ENCODE data around the gene CCDC146.
"Not testable (repeated sequence)": the region's sequence is repeated elsewhere in the genome, so short reads cannot be mapped to it uniquely, and the experiment has no call there.

CCDC146 gene

DNA sequence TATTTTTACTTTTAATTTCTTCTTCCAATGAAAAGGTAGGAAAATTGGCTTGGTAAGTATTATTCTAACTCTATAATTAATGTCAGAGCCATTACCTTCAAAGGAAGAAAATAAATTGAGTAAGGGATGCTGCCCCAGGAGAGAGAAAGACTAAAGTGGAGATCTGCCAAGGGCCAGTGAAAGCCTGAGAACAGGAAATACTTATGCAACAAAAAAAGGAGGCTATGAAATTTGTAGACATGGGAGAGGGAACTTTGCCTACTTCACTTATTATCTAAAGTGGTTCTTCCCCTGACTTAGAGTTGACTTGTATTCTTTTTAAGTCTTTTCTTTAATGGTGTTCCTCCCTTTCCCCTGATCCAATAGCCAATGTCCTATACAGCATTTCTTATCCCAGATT, 29.8 kb downstream of the CCDC146 start:
- DNase-seq, result not testable (repeated sequence)

DNA sequence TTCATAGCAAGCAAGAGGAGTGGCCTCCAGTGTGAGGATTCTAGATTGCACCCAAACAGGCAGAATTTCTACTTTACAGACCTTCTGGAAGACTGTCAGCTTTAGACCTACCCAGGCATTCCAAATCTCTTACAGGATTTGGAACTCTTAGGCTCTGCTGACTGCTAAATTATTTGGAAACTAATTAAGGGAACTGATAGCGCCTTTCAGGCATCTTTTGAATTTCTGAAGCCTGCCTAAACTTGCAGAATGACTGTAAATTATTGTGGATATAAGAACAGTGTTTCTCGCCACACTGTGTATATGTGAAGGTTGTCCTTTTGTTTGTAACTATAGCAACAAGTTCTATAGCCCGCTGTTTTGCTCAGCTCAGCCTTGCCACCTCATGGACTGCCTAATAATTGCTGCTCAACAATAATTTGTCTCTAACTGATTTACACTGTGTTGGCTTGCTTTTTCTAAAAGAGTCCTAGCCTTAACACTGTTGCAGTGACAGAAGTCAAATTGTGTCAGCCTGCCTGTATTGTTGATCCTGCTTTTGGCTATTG, 32.6 kb downstream of the CCDC146 start:
- DNase-seq, result not testable (repeated sequence)

DNA sequence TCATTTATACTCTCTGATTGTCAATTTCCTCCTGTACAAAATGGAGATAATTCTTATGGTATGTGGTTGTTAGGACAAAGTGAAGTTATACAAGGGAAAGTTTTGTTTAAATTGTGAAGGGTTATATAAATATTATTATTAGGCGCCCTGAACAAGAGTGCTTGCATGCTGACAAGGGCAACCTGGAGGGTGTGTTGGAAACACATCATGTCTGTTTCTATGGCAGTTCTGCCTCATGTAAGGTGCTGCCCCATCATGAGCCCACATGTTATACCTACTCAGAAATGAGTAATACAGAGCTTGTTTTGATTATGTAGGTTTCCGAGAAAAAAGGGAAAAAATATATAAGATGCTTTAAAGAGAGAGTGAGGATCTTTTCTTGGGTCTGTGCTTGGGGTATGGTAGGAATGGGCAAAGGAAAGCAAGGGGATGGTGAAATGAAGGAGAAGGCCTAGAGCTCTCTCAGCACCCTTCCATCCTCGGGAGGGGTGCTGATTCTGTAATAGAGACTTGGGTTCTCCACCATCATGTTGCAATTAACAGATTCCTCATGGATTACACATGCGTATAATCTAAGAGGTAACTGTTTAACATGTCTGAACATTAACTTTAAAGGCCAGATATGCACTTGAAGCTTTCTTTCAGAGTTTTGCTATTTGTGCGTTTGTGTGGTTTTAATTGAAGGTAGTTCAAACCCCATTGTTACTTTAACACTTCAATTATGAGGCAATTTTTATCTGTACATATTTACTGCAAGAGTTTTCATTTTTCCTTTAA, 33.4 kb downstream of the CCDC146 start:
- not testable (repeated sequence) for DNase-seq

DNA sequence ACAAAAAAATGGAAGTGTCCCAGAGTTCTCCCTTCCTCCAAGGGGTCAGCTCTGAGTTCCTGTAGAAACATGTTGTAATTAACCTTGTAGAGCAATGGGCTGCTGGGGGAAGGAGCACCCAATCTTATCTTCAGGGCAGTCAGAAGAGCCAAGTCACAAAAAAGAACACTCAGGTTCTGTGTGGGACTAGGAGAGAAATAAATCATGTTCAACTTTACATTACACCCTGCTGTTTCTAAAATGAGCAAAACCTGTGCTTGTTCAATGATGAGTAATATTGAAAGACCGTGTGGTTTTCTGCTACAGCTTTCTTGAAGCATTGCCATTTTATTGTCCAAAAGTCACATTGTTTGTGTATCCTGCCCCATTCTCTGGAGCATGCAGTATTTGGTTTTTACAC, 34.6 kb downstream of the CCDC146 start:
- DNase-seq, result not testable (repeated sequence)

DNA sequence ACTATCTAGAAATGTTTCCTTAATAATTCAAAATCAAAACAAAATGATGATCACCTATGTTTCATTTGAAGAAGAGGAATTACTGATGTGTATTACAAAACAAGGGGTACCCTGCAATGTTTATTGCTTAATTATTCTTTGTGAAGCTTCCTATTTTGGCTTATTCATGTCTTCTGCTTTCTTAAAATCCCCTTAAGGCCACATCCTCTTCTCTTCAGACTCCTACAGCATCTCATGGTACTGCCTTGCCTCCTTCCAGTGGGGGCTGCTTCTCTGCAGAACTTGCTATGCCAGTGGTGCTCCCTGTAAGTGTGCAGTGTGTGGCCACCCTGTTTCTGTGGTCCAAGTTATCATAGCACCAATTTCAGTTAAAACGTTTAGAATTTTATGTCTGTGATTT, 35.0 kb downstream of the CCDC146 start:
- DNase-seq, result no peak

DNA sequence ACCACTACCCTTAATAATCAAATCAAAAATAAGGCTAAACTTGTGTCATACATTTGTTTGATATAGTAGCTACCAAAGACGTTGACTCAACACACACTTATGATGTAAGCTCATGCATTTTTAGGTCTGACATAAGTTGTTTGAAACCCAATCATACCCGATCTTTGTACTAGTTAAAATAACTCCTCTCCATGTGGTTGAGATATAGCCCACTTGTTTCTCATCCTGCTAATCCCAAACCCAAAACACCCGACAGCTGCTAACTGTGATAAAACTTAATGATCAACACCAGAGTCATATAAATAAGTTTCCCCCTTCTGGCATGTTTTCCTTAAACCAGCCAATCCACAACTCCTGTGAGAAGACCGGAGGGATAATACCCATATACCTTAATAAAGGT, 48.7 kb downstream of the CCDC146 start:
- DNase-seq, result not testable (repeated sequence)

DNA sequence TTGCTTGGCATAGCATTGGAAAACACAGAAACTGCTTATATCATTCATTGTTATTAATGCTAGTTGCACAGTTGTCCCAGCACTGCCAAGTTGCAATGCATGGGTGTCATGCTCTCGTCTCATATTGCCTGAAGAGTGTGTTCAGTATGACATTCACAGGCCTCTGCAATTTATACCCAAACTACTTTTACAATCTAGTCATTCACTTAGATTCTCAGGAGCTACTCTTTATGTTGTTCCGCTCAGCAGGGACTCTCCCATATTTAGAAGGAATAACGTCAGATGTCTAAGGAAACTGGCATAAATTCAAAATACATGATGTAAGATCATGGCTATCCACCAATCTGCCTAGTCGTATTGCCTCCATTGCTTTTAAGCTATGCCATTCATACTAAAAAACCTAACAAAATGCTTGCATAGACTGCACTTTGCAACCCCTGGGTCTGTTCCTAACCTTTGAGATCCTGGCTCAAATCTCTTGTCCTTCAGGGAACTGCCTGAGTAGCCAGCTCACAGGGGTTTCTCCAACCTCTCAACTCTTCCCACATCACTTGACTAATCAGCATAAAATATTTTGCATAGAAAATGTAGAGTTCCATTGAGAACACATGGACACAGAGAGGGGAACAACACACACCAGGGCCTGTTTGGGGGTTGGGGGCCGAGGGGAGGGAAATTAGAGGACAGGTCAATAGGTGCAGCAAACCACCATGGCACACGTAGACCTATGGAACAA, 50.2 kb downstream of the CCDC146 start:
- not testable (repeated sequence) for DNase-seq

DNA sequence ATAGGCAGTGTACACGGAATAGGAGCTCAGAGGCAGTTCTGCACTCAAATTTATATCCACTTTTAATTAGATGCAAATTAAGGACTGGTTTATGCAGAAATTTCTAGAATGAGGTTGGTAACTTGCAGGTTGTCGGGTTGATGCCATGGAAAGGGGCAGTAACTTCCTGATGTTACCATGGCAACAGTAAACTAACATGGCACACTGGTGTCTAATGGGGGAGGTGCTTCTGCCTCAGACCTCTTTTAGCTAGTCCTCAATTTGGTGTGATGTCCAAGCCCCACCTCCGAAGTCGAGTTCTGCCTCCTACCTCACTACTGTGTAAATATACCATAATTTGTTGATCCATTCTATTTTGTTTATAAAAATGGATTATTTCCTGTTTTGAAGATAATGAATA, 52.0 kb downstream of the CCDC146 start:
- not testable (repeated sequence) for DNase-seq

DNA sequence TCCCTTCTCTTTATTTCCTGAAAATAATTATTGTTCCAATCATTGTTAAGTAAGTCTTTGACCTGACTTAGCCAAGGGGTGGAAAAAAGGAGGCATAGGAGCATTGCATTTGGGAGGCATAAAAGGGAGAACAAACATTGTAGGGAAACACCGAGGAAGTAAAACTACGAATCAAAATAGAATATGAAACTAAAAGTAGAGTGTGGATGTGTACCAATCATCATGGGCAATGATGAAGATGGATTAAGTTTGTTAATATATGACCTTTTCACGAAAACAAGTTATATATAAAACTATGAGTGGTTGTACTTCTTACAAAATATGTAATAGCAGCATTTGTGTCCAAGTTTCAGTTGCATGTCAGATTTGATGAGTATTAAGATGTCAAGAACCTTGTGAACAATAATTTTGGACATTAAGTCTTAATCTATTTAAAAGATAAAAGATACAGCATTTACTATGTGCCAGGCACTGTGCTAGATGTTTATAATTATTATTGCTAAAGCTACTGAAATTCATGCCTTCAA, 52.9 kb downstream of the CCDC146 start:
- DNase-seq, result not testable (repeated sequence)

DNA sequence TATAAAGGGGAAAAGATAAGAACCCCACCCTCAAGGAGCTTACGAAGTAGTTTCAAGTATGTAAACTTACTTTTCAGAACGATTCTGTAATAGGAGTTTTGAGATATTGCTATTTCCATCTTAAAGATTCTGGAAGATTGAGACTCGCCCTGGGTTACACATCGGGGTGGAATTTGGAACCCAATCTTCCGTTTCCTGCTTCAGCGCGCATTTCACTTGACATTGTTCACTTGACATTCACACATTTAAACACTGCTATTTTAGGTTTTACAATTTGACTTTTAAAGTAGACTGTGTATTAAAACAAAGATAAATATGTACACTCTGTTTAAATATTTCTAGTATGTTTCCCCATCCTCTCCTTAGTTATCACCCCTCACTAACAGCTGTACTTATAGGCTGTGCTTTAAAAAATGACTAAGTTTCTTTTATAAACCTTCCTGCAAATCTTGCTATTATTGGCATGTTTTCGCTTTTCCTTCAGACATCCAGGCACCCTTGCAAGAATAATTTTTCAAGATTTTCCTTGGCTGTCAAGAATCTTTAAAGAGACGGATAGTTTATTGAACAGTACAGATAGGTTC, 55.0 kb downstream of the CCDC146 start:
- not testable (repeated sequence) for DNase-seq

DNA sequence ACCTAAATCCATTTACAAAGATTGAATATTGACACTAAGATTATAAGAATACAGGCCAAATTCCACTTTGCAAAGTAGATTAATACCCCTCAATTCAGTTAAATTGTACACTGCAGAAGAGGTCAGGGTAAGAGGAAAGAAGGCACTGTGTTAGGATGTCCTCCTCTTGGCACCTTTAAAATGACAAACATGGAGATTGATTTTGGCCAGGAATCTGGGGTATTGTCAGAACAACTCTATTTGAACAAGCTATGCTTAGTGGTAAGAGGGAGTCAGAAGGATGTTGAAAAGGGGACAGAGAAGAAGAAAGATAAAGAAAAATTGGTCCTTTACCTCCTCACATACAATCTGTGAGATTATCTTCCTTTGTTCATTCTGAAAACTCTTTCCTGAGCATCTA, 55.6 kb downstream of the CCDC146 start:
- DNase-seq, result not testable (repeated sequence)

DNA sequence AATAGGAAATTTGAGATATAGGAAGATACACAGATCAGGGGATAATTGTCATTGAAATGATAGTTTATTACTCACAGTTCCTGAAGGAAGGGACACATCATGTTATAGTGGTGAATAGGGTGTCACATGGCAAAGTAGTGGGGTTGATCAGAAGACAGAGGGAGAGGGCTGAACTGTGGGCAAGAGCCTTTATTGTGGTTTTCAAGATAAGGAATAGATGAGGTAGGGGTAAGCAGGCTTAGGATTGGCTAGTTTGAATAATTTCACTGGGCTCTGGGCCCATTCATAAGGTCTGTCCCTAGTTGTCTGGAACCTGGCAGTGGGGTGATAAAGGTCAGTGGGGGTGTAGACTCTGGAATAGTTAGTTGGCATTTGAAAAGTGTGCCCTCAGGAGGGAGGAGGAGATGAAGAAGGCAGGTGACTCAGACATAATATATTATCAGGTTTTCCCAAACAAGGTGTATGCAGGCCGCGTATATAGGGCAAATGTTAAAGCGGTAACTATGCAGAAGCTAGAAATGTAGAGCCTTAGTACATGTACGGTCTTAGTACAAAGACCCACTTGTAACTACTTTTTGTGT, 58.7 kb downstream of the CCDC146 start:
- no peak for DNase-seq

DNA sequence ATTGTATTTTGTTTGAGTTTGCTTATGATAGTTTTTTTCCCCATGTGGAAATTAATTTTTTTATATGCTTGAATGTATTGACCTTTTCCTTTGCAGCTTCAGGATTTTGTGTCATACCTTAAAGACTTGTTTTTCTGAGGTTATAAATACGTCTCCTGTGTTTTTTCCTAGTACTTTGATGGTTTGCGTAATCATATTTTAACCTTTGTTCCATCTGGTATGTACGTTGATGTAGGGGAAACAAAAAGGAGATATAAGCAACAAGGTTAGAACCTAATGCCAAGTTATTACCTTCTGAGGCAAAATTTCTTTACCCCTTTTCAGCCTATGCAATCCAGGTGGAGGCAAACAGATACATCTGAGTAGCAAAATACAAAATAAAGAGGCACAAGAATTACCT, 59.3 kb downstream of the CCDC146 start:
- DNase-seq, result no peak

DNA sequence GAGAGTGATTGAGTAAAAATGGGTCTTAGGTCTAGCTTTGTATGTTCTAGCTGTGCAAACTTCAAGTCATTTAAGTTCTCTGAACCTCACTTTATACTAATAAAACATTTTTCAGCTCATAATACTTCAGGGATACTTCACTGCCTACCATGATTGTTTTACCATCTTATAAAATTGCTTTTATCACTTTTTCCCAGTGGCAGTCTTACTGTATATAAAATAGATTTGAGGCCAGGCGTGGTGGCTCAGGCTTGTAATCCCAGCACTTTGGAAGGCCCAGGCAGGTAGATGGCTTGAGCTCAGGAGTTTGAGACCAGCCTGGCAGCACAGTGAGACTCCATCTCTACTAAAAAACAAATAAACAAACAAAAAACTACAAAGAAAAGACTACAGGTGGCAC, 59.8 kb downstream of the CCDC146 start:
- DNase-seq, result no peak

DNA sequence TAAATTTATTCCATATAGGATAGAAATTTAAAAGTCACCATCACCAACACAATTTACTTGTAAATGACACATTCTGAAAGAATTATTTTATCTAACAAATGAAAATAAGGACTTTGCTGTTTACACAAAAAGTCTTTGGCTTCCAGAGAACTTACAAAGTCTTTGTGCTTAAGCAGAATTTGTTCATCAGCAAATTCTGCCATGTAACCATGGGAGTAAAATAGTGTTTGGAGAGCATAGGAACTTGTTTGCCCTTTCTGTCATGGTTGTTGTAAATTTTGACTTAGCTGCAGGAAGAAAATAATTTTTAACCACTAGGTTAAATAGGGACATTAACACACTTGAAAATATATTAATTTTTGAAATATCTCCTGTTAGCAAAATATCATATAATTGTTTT, 62.0 kb downstream of the CCDC146 start:
- DNase-seq, result no peak

DNA sequence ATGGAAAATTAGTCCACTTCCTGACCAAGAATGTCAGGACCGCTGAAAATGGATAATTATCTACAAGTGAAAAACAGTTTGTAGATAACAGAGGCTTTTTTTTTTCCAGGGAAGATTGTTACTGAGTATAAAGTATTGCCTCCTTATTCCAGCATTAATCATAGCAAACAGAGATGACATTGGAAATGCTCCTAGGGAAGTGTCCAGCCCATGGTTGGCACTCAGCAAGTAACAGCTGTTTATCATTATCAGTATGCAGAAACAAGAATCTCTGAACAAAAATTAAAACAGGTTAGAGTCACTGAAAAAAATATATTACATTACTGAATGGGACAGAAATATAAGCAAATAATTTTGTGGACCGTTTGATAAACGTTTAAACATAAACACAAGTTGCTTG, 62.6 kb downstream of the CCDC146 start:
- DNase-seq, result no peak

DNA sequence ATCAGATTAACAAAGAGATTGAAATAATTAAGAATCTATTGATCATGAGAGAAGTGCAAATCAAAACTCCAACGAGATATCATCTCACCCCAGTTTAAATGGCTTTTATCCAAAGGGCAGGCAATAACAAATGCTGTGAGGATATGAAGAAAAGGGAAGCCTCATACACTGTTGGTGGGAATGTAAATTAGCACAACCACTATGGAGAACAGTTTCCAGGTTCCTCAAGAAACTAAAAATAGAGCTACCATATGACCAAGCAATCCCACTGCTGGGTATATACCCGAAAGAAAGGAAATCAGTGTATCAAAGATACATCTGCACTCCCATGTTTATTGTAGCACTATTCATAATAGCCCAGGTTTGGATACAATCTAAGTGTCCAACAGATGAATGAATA, 63.5 kb downstream of the CCDC146 start:
- DNase-seq, result no peak

DNA sequence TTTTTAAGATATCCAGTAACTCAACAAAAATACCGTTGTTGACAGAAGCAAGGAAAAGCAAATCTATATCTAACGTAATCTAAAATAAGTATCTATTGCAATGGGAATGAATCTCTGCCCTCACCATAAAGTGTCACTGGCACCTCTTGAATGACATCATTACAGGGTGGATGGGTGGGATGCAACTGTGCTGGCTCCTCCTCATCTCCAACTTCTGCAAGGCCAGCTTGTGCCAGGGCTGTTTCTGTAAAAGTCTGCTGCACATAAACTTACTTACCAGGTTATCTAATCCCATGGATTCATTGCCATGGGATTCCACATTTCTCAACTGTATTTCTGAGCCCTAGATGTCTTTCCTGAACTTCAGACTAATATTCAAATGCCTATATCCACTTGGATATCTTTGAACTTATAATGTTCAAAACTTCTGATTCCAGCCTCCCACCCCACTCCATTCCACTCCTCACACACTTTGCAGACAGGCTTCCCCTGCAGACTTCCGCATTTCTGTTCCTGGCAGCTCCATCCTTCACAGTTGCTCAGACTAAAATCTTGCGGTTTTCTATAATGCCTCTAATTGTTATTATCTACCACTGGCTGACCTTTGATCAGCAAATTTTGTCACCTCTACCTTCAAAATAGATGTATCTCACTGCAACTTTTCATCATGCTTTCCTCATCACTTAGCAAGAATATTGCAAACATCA, 66.5 kb downstream of the CCDC146 start:
- DNase-seq, result no peak

DNA sequence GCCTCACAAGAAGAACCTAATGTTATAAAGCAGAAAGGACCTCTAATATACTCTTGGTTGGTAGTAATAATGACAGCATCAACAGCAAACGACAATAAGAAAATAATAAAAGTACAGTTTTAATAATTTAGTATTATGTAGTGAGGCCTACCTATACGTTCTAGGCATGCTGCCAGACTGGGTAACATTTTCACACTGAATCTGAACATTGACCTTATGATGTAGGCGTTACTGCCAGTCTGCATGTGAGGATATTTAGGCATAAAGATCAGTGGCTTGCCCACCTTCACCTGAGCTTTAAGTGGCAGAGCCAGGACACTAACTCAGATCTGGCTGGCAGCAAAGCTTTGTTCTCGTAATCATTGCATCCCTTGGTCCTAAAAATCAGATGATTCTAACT, 74.7 kb downstream of the CCDC146 start:
- no peak for DNase-seq

DNA sequence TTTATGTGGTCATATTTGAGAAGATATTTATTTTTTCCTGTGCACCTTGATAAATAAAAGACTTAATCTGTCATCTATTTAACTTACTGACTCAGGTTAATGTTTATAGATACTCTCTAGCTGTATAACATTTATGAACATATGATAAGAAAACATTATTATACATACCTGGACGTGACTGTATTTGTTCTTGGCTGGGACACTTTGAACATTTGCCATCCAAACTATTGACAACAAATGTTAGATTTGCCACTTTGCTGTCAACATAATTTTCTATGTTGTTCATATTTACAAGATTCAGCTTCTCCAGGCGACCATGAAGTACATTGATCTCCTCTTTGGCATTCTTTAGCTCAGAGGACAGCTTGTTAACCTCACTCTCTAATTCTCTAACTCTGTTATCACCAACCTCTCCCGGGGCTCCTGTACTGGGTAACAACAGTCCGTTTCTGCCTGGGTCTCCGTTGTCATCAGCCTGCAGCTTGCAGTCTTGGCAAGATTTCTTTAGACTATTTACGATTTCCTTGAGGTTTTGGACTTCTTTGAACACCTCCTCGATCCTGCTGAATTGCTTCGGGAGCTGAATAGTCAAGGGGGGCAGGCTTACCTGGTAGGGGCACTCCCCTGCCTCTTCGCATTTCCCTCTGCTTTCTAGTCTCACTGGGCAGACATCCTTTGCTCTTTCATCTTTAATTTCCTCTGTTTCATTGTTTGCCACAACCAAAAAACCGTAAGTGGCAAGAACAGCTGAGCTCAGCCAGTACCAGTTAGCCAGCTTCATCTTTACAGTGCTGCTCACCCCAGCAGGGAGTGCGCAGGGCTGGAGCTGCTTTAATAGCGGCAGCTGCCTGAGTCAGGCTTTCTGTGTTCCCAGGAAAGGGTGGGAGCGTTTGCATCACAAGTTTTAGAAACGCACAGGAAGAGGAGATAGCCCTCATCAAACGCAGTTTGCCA, 76.9 kb downstream of the CCDC146 start, which contains the start of gene FGL2:
Gene FGL2, minus strand, starts transcription at position 807 of the 954 bp plus-strand sequence. Its CDS starts 26 bp downstream, at position 781.
- DNase-seq, result no peak

DNA sequence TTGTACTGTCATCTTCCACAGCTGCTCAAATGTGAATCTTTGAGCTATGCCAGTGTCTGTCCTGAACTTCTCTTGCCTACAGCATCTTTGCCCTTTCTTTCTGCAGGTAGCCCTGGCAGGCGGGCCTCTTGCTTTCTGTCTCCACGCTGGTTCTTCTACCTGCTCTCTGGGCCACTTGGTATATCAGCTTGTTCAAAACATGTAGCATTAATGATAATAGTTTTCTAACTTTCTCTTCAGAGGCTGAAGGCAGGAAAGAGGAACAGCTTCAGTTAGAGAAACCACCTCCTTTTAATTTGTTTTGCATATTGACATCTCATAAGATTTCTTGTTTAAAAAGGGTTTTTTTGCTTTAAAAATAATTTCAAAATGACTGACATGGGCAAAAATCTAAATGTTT, 78.1 kb downstream of the CCDC146 start:
- DNase-seq, result no peak

Measured in GOT3 (cell line).